Left ventricle myocardium inferior (tissue), 1 donor: ENCODE measurements around the gene CCDC51. TPM values are rescaled to one million over a fixed set of nuclear protein-coding genes. Genes with fewer than 3 reads are reported as not detected.

Experiments used
- DNase-seq: peaks from one replicate; pipeline ENCODE4 v3.0.0-alpha.2; 2020
- H3K27ac ChIP-seq: fragments of 200-600 bp; replicated peaks from 2 replicates; pipeline ENCODE4 v1.8.0; 2021
- H3K27me3 ChIP-seq: fragments of 200-600 bp; 2 replicates; pipeline ENCODE4 v1.8.0; 2021; ENCODE audit warnings: low read depth
- H3K36me3 ChIP-seq: fragments of 200-600 bp; 2 replicates; pipeline ENCODE4 v1.8.0; 2021
- H3K4me1 ChIP-seq: fragments of 200-600 bp; 2 replicates; pipeline ENCODE4 v1.8.0; 2021
- H3K4me3 ChIP-seq: fragments of 200-600 bp; 2 replicates; pipeline ENCODE4 v1.8.0; 2021; ENCODE audit warnings: mild to moderate bottlenecking, moderate library complexity
- H3K9me3 ChIP-seq: fragments of 200-600 bp; replicated peaks from 2 replicates; pipeline ENCODE4 v1.8.0; 2021
- CTCF ChIP-seq: fragments of 200-600 bp; IDR thresholded peaks from 2 replicates; pipeline ENCODE4 v1.8.0; 2021; ENCODE audit warnings: antibody characterized with exemption, mild to moderate bottlenecking, borderline replicate concordance
- intact Hi-C: fragments of 100-400 bp; cut with micrococcal nuclease; formaldehyde crosslinking; loops from one replicate; pipeline ENCODE4 v1.11.0; 2022
- total RNA-seq: library from RNA; stranded (reverse); fragmentation: NEBNext Ultra II Directional; extraction: Animal tissue kit (Norgen Biotek cat#: 25700); gene quantifications from one replicate; pipeline ENCODE4 v1.2.1, GENCODE V29; 2021
- donor health status: DM: no; HTN: yes; CAD: no; lungs with severe emphysema.

CCDC51 gene
- total RNA-seq, 1 donor from 2014 or later: 13.9 TPM

GRCh38 chr3:48426401-48426909, 13.5 kb downstream of the CCDC51 start:
- Histone ChIP-seq H3K27ac (peak overlapping the region; percentile 94), H3K27me3 (no peaks in the 10 kb centered on the region), H3K4me3 (peak overlapping the region; percentile 92), H3K36me3 (no peaks in the 10 kb centered on the region), H3K4me1 (peaks cover 88% of the 10 kb centered on the region), H3K9me3 (no peaks in the 10 kb centered on the region)
- intact Hi-C loops: no loop called here
- no peak for TF ChIP-seq CTCF
- peak; percentile 69 for DNase-seq

GRCh38 chr3:48425281-48425812, 14.6 kb downstream of the CCDC51 start:
- intact Hi-C loops: no loop called here
- Histone ChIP-seq H3K4me3 (peak overlapping the region; percentile 92), H3K27ac (peak overlapping the region; percentile 94), H3K9me3 (no peaks in the 10 kb centered on the region), H3K27me3 (no peaks in the 10 kb centered on the region), H3K4me1 (peaks cover 91% of the 10 kb centered on the region), H3K36me3 (peaks cover 4% of the 10 kb centered on the region)
- peak; percentile 61 for DNase-seq
- TF ChIP-seq CTCF: no peak

- Histone ChIP-seq H3K27ac (peak overlapping the region; percentile 94), H3K4me1 (peaks cover 80% of the 10 kb centered on the region), H3K4me3 (no peak overlapping the region), H3K27me3 (no peaks in the 10 kb centered on the region), H3K36me3 (peaks cover 14% of the 10 kb centered on the region), H3K9me3 (no peaks in the 10 kb centered on the region)
- DNase-seq: no peak
- no peak for TF ChIP-seq CTCF
- intact Hi-C loops: no loop called here
These were observed 15.8 kb downstream of the CCDC51 start for GRCh38 chr3:48423883-48424695.

GRCh38 chr3:48423241-48423882, 16.6 kb downstream of the CCDC51 start:
- Histone ChIP-seq H3K4me3 (no peak overlapping the region), H3K4me1 (peaks cover 73% of the 10 kb centered on the region), H3K36me3 (peaks cover 20% of the 10 kb centered on the region), H3K9me3 (no peaks in the 10 kb centered on the region), H3K27ac (no peak overlapping the region), H3K27me3 (no peaks in the 10 kb centered on the region)
- intact Hi-C loops: no loop called here
- TF ChIP-seq CTCF: no peak
- no peak for DNase-seq

GRCh38 chr3:48422681-48423080, 17.2 kb downstream of the CCDC51 start:
- Histone ChIP-seq H3K9me3 (no peaks in the 10 kb centered on the region), H3K27me3 (no peaks in the 10 kb centered on the region), H3K4me3 (no peak overlapping the region), H3K4me1 (peaks cover 66% of the 10 kb centered on the region), H3K36me3 (peaks cover 27% of the 10 kb centered on the region), H3K27ac (no peak overlapping the region)
- no peak for TF ChIP-seq CTCF
- intact Hi-C loops: no loop called here
- DNase-seq: no peak
